ENCODE results near the gene C17orf113.

Gene C17orf113

GRCh38 chr17:42050393-42051012, at the start of gene C17orf113:
C17orf113 (minus strand) TSS chr17:42050601; CDS start chr17:42043376, 7,225 bp downstream.
- DNase-seq (ENCODE audit: low spot score): peak; percentile 89

DNA sequence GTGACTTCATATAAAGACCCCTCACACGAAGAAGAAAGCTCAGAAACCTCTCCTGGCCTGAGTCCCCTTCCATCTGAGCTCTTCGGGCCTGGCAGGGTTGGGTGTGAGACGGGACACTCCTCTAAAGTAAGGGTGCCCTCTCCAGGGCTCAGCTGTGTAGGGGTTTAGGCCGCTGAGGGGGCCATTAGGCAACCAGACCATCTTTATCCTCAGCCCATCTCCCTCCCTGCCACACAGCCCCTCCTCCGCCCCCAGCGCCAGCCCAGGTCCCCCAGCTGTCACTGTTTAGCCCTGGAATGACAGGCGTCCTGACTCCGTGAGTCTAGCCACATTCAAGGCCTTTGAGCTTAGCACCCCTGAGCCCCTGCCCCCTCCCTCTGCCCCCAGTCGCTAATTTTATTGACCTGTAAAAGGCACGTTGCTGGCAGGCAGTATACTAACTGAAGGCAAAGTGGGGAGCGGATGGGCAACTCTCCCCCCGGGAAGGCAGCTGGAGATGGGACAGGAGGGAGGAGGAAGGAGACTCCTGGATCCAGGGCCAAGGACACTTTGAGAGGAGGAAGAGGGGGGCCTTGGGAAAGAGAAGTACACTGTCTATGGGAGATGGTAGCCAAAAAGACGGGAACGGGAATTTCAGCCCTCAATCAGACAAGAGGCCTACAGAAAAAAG, 48.5 kb upstream of the C17orf113 start:
- no peak for DNase-seq (ENCODE audit: low spot score)

DNA sequence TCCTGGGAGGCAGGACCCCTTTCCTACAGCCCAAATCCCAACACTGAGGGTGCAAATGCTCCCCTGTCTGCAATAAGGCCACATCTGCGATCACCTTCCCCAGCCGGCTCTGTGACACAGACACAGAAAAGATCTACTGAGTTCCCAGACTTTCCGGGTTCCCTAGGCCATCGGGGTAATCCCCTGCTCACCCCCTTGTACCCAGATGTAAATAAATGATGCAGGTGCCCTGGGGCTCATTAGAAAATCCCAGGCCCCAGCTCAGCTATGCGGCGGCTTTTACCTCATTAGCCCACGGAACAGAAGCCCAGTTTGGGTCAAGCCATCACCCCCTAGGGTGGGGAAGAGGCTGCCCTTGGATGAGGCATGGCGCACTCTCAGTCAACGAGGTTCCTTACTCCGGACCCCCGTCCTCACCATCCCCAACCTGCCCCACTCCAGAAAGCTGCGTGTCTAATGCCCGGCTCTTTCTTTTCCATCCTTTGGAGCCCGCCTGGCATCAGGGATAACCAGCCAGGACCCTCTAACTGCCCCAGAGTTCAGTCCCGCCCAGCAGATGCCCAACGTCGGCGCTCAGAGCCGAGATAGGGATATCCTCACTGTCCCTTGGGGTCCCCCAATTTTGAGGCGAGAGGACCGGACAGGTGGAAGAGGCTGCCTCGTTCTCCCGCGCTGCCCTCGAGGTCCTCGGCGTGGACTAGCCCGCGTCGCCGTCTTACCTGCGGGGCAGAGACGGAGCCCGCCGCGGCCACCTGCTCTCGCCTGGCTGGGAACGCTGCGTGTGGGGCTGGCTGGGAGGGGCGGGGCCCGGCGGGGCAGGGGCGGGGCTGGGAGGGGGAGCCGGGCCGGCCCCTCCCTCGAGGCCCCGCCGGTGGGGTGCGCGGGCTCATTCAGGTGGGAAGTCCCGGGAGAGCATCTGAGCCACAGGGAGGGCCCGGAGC, 47.6 kb upstream of the C17orf113 start, which contains the start of gene ZNF385C:
Gene ZNF385C, minus strand, starts transcription at position 783 of the 941 bp plus-strand sequence. CDS start 35,417 bp downstream, outside the sequence.
- DNase-seq (ENCODE audit: low spot score): peak; percentile 76

- no peak for DNase-seq (ENCODE audit: low spot score)
These were observed 46.1 kb upstream of the C17orf113 start for GRCh38 chr17:42096360-42097111.

DNA sequence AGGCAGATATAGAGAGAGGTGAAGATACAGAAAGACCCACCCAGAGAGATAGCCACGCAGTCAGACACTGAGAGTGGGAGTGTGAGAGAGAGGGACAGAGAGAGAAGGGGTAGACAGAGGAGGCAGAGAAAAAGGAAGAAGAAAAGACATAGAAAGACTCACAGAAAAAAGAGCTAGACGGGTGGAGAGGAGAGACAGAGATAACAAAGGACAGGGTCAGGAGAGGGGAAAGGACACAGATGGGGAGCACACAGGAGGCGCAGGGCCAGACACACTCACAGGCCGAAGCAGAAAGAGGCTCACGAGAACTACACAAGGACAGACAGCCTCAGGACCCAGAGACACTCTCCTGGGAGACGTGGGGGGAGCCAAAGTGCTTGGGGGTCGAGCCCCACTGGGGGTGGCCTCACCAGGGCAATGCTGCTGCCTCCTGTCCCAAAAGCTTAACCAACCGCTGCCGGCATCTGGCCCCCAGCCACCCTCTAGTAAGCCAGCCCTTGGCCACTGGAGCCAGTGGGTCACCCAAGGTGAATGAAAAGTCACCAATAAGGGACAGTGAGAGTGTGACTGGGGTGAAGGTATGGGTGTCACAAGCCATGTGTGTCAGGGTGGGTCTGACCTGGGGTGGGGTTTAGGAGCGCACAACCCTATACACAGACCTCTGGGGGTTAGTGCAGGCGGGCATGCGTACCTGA, 44.1 kb upstream of the C17orf113 start:
- no peak for DNase-seq (ENCODE audit: low spot score)

GRCh38 chr17:42092939-42093338, 42.5 kb upstream of the C17orf113 start:
- DNase-seq (ENCODE audit: low spot score): no peak

DNA sequence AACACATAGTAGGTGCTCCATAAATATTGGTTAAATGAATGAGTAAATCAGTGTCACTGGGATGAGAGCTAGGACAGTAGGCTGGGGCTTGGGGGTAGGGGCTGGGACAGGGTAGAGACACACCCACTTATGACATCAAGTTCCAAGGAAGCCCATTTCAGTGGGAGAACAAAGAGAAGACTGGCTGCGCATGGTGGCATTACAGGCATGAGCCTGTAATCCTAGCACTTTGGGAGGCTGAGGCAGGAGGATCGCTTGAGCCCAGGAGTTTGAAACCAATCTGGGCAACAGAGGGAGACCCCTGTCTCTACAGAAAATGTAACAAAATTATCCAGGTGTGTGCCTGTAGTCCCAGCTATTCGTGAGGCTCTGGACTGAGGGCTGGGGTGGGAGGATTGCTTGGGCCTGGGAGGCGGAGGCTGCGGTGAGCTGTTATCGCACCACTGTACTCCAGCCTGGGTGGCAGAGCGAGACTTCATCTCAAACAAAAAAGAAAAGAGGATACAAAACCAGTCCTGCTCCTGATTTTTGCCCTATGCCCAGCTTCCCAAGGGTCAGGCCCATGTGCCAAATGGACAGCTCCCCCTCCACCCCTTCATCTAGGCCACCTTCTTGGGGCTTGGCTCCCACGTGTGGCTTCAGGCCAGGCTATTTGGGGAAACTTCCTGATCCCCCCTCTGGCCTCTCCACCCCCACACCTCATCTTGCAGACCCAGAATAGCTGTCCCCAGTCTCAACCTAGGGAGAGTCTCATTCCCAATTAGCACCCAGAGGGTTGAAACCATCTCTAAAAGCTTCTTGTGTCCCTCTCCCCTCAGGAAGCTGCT, 40.8 kb upstream of the C17orf113 start:
- no peak for DNase-seq (ENCODE audit: low spot score)

DNA sequence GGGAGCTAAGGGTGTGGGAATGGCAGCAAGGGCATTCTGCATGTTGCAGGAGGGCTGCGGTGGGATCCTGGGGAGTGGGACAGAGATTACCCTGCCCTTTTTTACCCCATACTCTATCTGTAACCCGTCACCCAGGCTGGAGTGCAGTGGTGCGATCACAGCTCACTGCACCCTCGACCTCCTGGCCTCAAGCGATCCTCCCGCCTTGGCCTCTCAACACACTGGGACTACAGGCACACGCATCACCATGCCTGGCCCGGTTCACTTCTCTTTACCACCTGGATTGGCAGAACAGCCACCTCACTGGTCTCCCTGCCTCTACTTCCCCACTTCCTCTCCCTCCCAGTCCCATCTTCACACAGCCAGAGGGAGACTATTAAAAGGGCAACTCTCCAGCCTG, 38.3 kb upstream of the C17orf113 start:
- DNase-seq (ENCODE audit: low spot score): no peak

DNA sequence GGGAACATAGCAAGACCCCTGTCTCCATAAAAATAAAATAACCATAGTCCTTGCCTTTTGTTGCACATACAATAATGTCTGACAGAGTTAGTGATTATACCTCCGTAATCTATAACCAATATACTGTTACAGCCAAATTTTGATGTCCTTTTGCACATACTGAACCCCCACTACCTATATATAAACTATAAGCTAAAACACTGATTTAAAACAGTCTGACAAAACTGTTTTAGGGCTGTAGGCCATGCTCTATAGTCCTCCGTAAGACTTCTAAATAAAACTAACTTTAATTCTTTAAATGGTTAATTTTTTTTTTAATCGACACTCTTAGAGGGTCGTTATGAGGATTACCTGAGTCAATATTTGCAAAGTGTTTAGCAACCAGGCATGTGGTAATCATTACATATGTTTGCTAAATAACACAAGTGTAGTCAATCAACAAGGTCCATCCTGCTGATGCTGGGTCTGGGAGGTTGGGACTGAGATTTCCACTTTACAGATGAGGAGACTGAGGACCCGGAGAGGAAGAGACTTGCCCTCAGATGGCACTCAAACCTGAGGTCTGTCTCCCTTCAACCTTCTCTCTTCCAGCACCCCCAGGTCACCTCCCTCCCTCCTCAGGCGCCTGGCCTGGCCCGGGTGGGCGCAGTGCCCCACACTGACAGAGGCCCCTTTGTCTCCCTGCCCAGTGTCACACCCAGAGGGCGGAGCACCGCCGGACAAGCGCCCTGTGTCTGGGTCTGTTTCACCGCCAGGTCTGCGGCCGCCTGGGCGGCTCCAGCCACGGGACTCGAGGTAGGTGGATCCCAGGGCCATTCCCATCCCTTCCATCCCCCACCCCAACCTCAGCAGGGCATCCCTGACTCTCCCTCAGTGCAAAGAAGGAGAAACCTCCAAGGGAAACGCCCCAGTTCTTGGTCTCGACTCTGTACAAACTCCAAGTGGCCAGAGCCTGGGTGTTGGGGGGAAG, 37.6 kb upstream of the C17orf113 start:
- DNase-seq (ENCODE audit: low spot score): no peak

DNA sequence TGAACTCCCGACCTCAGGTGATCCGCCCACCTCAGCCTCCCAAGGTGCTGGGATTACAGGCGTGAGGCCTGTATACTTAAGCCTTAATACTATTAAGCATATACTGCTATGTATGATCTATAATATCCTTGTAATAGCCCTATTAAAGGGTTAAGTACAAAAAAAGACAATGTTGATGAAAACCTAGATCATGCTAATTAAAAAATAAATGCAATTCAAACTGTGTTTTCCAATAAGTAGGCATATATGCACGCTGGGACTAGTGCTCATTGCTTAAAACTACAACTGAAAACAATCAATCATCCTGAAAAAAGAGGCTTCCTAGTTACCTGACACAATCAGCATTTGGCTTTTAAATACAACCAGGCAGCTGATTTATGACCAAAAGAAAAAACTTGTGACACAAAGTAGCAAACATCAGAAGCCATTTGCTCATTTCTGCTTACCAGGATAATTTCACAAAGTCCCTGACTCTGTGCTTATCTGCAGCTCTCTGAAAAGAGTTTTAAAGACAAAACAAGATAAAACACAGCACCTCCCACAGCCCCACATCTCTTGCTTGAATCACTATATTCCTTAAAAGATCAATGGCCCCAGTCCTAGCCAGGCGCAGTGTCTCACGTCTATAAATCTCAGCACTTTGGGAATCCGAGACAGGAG, 36.8 kb upstream of the C17orf113 start:
- no peak for DNase-seq (ENCODE audit: low spot score)

GRCh38 chr17:42081516-42082129, 31.2 kb upstream of the C17orf113 start:
- no peak for DNase-seq (ENCODE audit: low spot score)

GRCh38 chr17:42079541-42079940, 29.1 kb upstream of the C17orf113 start:
- DNase-seq (ENCODE audit: low spot score): no peak

GRCh38 chr17:42078396-42079043, 28.1 kb upstream of the C17orf113 start:
- no peak for DNase-seq (ENCODE audit: low spot score)

GRCh38 chr17:42077755-42078154, 27.4 kb upstream of the C17orf113 start:
- DNase-seq (ENCODE audit: low spot score): no peak

DNA sequence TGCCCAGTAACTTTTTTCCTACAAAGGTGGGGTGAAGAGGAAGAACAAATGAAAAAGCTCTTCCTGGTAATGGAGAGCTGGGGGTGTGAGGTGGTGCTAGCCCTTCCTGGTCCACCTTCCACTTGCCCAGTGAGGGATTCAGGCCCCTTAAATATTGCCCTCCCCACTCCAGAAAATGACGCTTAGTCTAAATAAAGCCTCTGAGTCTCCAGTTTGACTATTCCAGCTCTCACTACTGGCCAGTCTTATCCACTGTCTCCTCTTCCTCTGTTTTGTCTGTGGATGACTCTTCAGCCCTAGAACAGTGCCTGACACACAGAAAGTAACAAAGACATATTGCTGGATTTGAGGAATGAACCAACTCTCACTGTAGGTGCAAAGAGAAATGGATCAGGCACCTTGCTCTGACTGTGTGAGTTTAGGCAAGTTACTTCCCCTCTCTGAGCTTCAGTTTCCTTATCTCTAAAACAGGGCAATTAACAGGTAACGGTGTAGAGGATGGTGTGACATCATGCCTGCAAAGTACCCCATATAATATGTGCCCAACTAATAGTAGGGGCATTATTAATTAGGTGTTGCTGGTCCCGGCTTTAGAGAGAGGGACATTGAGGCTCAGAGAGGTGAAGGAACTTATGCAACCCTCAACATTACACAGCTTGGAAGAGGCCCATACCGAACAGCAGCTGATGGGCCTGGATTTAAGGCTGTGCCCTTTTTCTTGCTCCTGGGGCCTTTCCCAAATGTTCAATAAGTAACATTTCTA, 26.6 kb upstream of the C17orf113 start:
- no peak for DNase-seq (ENCODE audit: low spot score)

GRCh38 chr17:42075789-42076188, 25.4 kb upstream of the C17orf113 start:
- DNase-seq (ENCODE audit: low spot score): no peak

Data from ecto neural progenitor cell (in vitro differentiated cells).